SU-DHL-6 (cell line): ENCODE results near the gene ZNF175.

Experiments used
- H2AFZ ChIP-seq: fragments of 200-600 bp; sonication (generic); 2 replicates; pipeline ENCODE4 v1.6.1; 2014; ENCODE audit warnings: low read depth, mild to moderate bottlenecking, moderate library complexity, mixed read lengths, antibody characterized with exemption, low read length; ENCODE audit not compliant: severe bottlenecking
- H3F3A ChIP-seq: fragments of 200-600 bp; shearing (Covaris generic); 2 replicates; pipeline ENCODE4 v1.6.0; 2016; ENCODE audit warnings: antibody characterized with exemption, mild to moderate bottlenecking; ENCODE audit not compliant: insufficient read depth
- H3K27ac ChIP-seq: fragments of 200-600 bp; sonication (generic); 2 replicates; pipeline ENCODE4 v1.5.1; 2016; ENCODE audit warnings: low read depth, mild to moderate bottlenecking, low read length, moderate library complexity, mixed read lengths
- H3K27me3 ChIP-seq: fragments of 200-600 bp; sonication (generic), shearing (Covaris generic); 2 replicates; pipeline ENCODE4 v1.6.0; 2014; ENCODE audit warnings: mild to moderate bottlenecking, low read length
- H3K36me3 ChIP-seq: fragments of 200-600 bp; sonication (generic); 2 replicates; pipeline ENCODE4 v1.6.1; 2014; ENCODE audit warnings: mild to moderate bottlenecking, low read length, mixed read lengths
- H3K4me2 ChIP-seq: fragments of 300-600, 200-600 bp; shearing (Covaris generic), sonication (generic); 2 replicates; pipeline ENCODE4 v1.6.0; 2014; ENCODE audit warnings: low read length, low read depth, mild to moderate bottlenecking; ENCODE audit not compliant: poor library complexity, severe bottlenecking
- H3K4me3 ChIP-seq: fragments of 200-600 bp; sonication (generic); 2 replicates; pipeline ENCODE4 v1.5.1; 2014; ENCODE audit warnings: antibody characterized with exemption, low read length, mild to moderate bottlenecking, mixed read lengths; ENCODE audit not compliant: insufficient read depth, poor library complexity, severe bottlenecking
- H3K79me2 ChIP-seq: fragments of 200-600 bp; sonication (generic); 2 replicates; pipeline ENCODE4 v1.6.1; 2014; ENCODE audit warnings: mild to moderate bottlenecking, low read length, moderate library complexity; ENCODE audit not compliant: insufficient read depth
- H3K9ac ChIP-seq: fragments of 200-600 bp; sonication (generic); 2 replicates; pipeline ENCODE4 v1.7.0; 2014; ENCODE audit warnings: mild to moderate bottlenecking, low read length
- H3K9me2 ChIP-seq: fragments of 200-600 bp; sonication (generic); replicated peaks from 2 replicates; pipeline ENCODE4 v1.6.1; 2014; ENCODE audit warnings: low read length; ENCODE audit not compliant: insufficient read depth
- H3K9me3 ChIP-seq: fragments of 200-600 bp; sonication (generic); 2 replicates; pipeline ENCODE4 v1.6.1; 2014; ENCODE audit warnings: low read length, mixed read lengths; ENCODE audit not compliant: insufficient read depth
- H4K20me1 ChIP-seq: fragments of 200-600 bp; sonication (generic); 2 replicates; pipeline ENCODE4 v1.6.1; 2014; ENCODE audit warnings: low read depth, mild to moderate bottlenecking, antibody characterized with exemption, low read length, moderate library complexity, mixed read lengths
- EZH2phosphoT487 ChIP-seq: fragments of 200-600 bp; sonication (generic), shearing (Covaris generic); conservative IDR thresholded peaks from 2 replicates; pipeline ENCODE4 v1.6.1; 2018; ENCODE audit warnings: mild to moderate bottlenecking, antibody characterized with exemption, low read length, moderate library complexity, mixed read lengths
- TF ChIP-seq, protein P1 (sequence below): fragments of 200-600 bp; sonication (generic); IDR thresholded peaks from one replicate; pipeline ENCODE4 v1.5.1; 2017; ENCODE audit warnings: antibody characterized with exemption, mild to moderate bottlenecking, low read length, moderate library complexity; ENCODE audit not compliant: insufficient read depth, poor library complexity, severe bottlenecking

Gene ZNF175

DNA sequence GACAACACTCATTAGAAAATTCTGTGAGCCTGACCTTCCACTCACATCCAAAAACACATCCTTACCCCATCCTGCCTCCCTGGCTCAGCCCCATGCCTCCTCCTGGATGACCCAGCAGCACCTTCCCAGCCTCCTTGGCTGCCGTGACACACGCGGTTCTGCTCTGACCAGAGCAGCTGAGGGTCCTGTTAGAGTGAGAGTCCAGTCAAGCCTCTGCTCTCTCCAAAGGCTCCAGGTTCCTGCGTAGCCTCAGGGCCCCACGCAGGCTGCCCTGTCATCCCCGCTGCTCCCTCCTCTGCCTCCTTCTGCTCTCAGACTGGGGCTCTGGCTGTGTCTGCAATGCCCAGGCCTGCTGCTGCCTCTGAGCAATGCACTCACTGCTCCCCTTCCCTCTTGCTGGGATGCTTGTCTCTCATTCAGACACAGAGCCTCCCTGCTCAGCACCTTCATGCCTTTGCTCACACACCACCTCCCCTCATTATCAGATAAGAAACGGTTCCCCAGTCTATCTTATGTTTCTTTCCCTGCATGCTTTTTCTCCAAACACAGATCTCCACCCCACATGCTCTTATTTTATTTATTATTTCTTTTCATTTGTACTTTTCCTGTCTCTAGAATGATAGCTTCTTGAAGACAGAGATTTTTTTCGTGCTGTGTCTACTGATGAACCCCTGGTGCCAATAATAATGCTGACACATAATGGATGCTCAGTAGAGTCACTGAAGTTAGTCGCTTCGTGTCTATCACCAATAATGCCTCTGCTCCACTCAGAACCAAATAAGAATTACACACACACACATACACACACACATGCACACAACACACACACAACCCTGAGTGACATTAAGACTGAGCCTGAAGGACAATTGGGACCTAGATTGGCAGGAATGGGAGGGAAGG lies 29.4 kb upstream of the ZNF175 start:
- no peak overlapping the region for H3K4me2 ChIP-seq
- no peak overlapping the region for H2AFZ ChIP-seq
- H4K20me1 ChIP-seq, result no peaks in the 10 kb centered on the region
- no peak for TF ChIP-seq EZH2phosphoT487
- no peaks in the 10 kb centered on the region for H3F3A ChIP-seq
- no peaks in the 10 kb centered on the region for H3K79me2 ChIP-seq
- H3K27me3 ChIP-seq, result no peaks in the 10 kb centered on the region
- H3K27ac ChIP-seq, result no peak overlapping the region
- H3K9ac ChIP-seq, result no peak overlapping the region
- no peaks in the 10 kb centered on the region for H3K9me2 ChIP-seq
- no peaks in the 10 kb centered on the region for H3K9me3 ChIP-seq
- no peaks in the 10 kb centered on the region for H3K36me3 ChIP-seq
- no peak overlapping the region for H3K4me3 ChIP-seq

DNA sequence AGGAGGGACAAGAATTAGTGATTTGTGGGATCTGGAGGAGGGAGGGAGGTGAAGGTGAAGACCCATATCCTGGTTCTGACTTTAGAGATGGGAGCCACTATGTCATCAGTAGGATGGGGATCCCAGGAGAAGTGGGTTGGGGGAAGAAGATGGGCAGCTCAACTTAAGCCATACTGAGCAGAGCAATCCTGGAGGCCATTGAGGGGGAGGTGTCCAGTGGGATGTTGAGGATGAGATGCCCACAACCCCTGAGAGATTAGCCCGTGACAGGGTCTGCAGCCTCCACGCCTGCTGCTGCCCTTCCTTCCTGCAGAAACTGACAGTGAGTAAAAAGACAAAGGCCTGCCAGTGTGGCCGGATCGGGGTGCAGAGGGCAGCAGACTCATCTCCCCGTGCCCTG lies 28.4 kb upstream of the ZNF175 start:
- H2AFZ ChIP-seq, result no peak overlapping the region
- H3K9me3 ChIP-seq, result no peaks in the 10 kb centered on the region
- H3K4me2 ChIP-seq, result no peak overlapping the region

GRCh38 chr19:51544038-51544437 lies 27.0 kb upstream of the ZNF175 start:
- Histone ChIP-seq H3K27ac (no peak overlapping the region), H3F3A (no peaks in the 10 kb centered on the region), H3K79me2 (no peaks in the 10 kb centered on the region), H3K9ac (no peak overlapping the region), H3K4me2 (no peak overlapping the region), H3K36me3 (no peaks in the 10 kb centered on the region), H3K9me2 (no peaks in the 10 kb centered on the region), H4K20me1 (no peaks in the 10 kb centered on the region), H2AFZ (no peak overlapping the region), H3K4me3 (no peak overlapping the region), H3K9me3 (no peaks in the 10 kb centered on the region), H3K27me3 (no peaks in the 10 kb centered on the region)
- TF ChIP-seq, protein P1, sequence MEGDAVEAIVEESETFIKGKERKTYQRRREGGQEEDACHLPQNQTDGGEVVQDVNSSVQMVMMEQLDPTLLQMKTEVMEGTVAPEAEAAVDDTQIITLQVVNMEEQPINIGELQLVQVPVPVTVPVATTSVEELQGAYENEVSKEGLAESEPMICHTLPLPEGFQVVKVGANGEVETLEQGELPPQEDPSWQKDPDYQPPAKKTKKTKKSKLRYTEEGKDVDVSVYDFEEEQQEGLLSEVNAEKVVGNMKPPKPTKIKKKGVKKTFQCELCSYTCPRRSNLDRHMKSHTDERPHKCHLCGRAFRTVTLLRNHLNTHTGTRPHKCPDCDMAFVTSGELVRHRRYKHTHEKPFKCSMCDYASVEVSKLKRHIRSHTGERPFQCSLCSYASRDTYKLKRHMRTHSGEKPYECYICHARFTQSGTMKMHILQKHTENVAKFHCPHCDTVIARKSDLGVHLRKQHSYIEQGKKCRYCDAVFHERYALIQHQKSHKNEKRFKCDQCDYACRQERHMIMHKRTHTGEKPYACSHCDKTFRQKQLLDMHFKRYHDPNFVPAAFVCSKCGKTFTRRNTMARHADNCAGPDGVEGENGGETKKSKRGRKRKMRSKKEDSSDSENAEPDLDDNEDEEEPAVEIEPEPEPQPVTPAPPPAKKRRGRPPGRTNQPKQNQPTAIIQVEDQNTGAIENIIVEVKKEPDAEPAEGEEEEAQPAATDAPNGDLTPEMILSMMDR, result no peak
- no peak for TF ChIP-seq EZH2phosphoT487

More for the DNA sequence above, 28.4 kb upstream of the ZNF175 start:
- Histone ChIP-seq H3K4me3 (no peak overlapping the region), H3K27ac (no peak overlapping the region), H3K36me3 (no peaks in the 10 kb centered on the region), H3F3A (no peaks in the 10 kb centered on the region), H4K20me1 (no peaks in the 10 kb centered on the region), H3K27me3 (no peaks in the 10 kb centered on the region), H3K9me2 (no peaks in the 10 kb centered on the region), H3K9ac (no peak overlapping the region), H3K79me2 (no peaks in the 10 kb centered on the region)
- TF ChIP-seq, protein P1, result no peak
- TF ChIP-seq EZH2phosphoT487, result no peak

DNA sequence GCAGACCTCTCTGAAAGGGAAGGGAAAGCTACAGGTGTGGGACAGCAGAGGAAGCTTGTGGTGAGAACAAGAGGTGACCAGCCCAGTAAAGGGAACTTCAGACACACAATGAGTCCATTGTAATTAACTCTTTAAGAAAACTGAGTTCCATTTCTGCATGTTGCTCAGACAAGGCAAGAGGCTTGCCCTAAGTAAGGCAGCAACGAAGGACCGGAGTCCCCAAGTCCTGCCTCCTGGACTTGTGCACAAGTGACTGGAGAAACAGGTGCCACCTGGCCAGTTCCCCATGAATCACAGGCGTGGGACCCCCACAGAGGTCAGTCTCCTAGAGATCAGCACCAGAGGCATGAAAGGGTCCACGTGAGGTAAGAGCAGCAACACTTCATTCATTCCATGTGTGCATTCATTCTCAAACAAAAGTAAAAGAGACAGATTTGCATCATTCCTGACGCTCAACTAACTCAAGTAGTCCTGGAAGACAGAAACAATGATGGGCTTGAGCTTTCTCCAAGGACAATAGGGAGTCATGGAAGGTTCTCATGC lies 24.9 kb upstream of the ZNF175 start:
- Histone ChIP-seq H3K9ac (no peak overlapping the region), H3K4me2 (no peak overlapping the region), H3K9me2 (no peaks in the 10 kb centered on the region), H3K27ac (no peak overlapping the region), H3K79me2 (no peaks in the 10 kb centered on the region), H3K9me3 (no peaks in the 10 kb centered on the region), H3F3A (no peaks in the 10 kb centered on the region), H3K36me3 (no peaks in the 10 kb centered on the region), H4K20me1 (no peaks in the 10 kb centered on the region), H2AFZ (no peak overlapping the region), H3K4me3 (no peak overlapping the region), H3K27me3 (no peaks in the 10 kb centered on the region)
- TF ChIP-seq, protein P1, result no peak
- no peak for TF ChIP-seq EZH2phosphoT487
